A673 (cell line): ENCODE measurements around the gene ZNF394. TPM values are rescaled to one million over a fixed set of nuclear protein-coding genes. Genes with fewer than 3 reads are reported as not detected.

Experiments used
- BruUV-seq: library from RNA; stranded (reverse); fragments of 400-500 nt; replicated peaks from 2 replicates; lab custom pipeline; 2021; lab: Mats Ljungman, UMichigan
- CTCF ChIA-PET: fragments of 300-600 bp; sonication (Branson Sonifier 250); formaldehyde crosslinking; loops from one replicate; lab custom pipeline; 2022; ENCODE audit warnings: antibody characterized with exemption; lab: Charles Lee
- POLR2A ChIA-PET: fragments of 300-600 bp; sonication (Branson Sonifier 250); formaldehyde crosslinking; loops from one replicate; lab custom pipeline; 2022; ENCODE audit warnings: antibody characterized with exemption; ENCODE audit not compliant: low non-redundant PET; lab: Charles Lee
- DNase-seq: peaks from one replicate; pipeline ENCODE4 v3.0.0-alpha.2; 2015; ENCODE audit warnings: low spot score
- H3K27ac ChIP-seq: fragments of 200-600 bp; sonication (generic); 2 replicates; pipeline ENCODE4 v1.5.1; 2016; ENCODE audit warnings: mixed run types, low read depth, mild to moderate bottlenecking, mixed read lengths, antibody characterized with exemption, low read length; ENCODE audit not compliant: poor library complexity, severe bottlenecking
- H3K27me3 ChIP-seq: fragments of 200-600 bp; sonication (generic); replicated peaks from 2 replicates; pipeline ENCODE4 v1.6.1; 2017; ENCODE audit warnings: mixed run types, low read depth, mild to moderate bottlenecking, mixed read lengths, antibody characterized with exemption, low read length; ENCODE audit not compliant: insufficient read depth, poor library complexity
- H3K36me3 ChIP-seq: fragments of 200-600 bp; sonication (generic); 2 replicates; pipeline ENCODE4 v1.6.1; 2016; ENCODE audit warnings: mixed run types, mild to moderate bottlenecking, mixed read lengths, antibody characterized with exemption, low read length; ENCODE audit not compliant: insufficient read depth, poor library complexity, severe bottlenecking
- H3K4me1 ChIP-seq: fragments of 200-600 bp; sonication (generic); 2 replicates; pipeline ENCODE4 v1.6.1; 2017; ENCODE audit warnings: mixed run types, mild to moderate bottlenecking, mixed read lengths, antibody characterized with exemption, low read length; ENCODE audit not compliant: insufficient read depth, poor library complexity, severe bottlenecking
- H3K4me3 ChIP-seq: fragments of 200-600 bp; sonication (generic); 2 replicates; pipeline ENCODE4 v1.5.1; 2016; ENCODE audit warnings: low read depth, mixed run types, mild to moderate bottlenecking, mixed read lengths, low read length; ENCODE audit not compliant: poor library complexity, severe bottlenecking
- H3K9me3 ChIP-seq: fragments of 200-600 bp; sonication (generic); 2 replicates; pipeline ENCODE4 v1.6.1; 2016; ENCODE audit warnings: mixed run types, low read depth, mild to moderate bottlenecking, mixed read lengths, antibody characterized with exemption, low read length; ENCODE audit not compliant: poor library complexity, severe bottlenecking
- EZH2 ChIP-seq: fragments of 200-600 bp; sonication (generic); IDR thresholded peaks from 2 replicates; pipeline ENCODE4 v1.6.1; 2017; ENCODE audit warnings: borderline replicate concordance, low read depth, mild to moderate bottlenecking, mixed read lengths, antibody characterized with exemption, low read length; ENCODE audit not compliant: poor library complexity, severe bottlenecking
- intact Hi-C: fragments of 100-400 bp; cut with micrococcal nuclease; formaldehyde crosslinking; loops from one replicate; pipeline ENCODE4 v1.10.0; 2022; ENCODE audit not compliant: unreplicated experiment
- total RNA-seq: library from RNA; stranded (reverse); gene quantifications from 2 replicates; pipeline ENCODE4 v1.2.3, GENCODE V29; 2021
- TF ChIP-seq, protein P1 (sequence below): fragments of 300-800, 200-600 bp; sonication (generic); conservative IDR thresholded peaks from 2 replicates; pipeline ENCODE4 v1.5.1; 2017; ENCODE audit warnings: low read depth, mild to moderate bottlenecking, antibody characterized with exemption, low read length, moderate library complexity, mixed read lengths

The ZNF394 gene
- total RNA-seq, 1 experiment from 2014 or later = 20.2 TPM

DNA sequence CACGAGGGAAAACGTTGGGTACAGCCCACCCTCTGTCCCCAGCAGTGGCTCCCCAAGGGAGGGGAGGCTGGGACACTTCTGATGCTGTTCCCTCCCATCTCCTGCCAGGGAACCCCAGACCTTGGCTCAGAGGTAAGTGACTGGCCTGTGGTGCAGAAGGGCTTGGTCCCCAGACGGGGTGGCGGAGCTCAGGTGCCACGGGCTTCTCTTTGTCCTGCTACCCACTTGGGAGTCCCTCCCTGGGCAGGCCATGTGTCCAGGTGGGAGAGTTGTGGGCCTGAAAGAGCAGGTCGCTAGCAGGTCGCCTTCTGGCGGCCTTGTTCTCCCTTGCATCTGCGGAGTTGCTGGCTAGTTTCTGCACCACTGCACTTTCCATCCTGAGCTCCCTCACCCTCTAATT lies 44.2 kb downstream of the ZNF394 start:
- Histone ChIP-seq H3K27ac (no peak overlapping the region), H3K4me1 (no peaks in the 10 kb centered on the region), H3K36me3 (peaks cover 89% of the 10 kb centered on the region), H3K9me3 (no peaks in the 10 kb centered on the region), H3K4me3 (no peak overlapping the region), H3K27me3 (no peaks in the 10 kb centered on the region)
- intact Hi-C loops = no loop called here
- BruUV-seq = no TSS peak
- no peak for TF ChIP-seq EZH2
- TF ChIP-seq, protein P1, sequence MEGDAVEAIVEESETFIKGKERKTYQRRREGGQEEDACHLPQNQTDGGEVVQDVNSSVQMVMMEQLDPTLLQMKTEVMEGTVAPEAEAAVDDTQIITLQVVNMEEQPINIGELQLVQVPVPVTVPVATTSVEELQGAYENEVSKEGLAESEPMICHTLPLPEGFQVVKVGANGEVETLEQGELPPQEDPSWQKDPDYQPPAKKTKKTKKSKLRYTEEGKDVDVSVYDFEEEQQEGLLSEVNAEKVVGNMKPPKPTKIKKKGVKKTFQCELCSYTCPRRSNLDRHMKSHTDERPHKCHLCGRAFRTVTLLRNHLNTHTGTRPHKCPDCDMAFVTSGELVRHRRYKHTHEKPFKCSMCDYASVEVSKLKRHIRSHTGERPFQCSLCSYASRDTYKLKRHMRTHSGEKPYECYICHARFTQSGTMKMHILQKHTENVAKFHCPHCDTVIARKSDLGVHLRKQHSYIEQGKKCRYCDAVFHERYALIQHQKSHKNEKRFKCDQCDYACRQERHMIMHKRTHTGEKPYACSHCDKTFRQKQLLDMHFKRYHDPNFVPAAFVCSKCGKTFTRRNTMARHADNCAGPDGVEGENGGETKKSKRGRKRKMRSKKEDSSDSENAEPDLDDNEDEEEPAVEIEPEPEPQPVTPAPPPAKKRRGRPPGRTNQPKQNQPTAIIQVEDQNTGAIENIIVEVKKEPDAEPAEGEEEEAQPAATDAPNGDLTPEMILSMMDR = no peak
- ChIA-PET POLR2A (no interaction called here), CTCF (no interaction called here)
- no peak for DNase-seq

DNA sequence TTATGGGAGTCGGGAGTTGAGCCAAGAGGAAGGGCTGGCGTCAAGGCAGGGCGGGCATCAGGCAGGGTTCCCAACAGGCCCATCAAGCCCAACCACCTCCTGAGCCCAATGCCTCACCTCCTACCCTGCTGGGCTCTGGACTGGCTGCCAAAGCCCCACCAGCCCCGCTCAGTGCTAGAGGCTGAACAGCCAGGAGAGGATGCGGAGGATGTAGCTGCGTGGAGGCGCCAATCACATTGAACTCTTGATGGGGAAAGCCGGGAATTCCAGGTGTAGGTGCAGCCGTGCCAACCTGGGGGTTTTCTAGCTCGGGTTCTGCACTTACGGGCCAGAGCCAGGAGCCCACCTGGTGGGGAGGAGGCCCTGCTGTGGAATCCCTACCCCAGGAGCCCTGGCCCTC lies 47.0 kb downstream of the ZNF394 start:
- CTCF ChIA-PET = interaction anchor here (0.6 kb wide), 1 partner anchor 574 kb away, joined by 7 read pairs; no protein-coding TSS in a partner anchor
- Histone ChIP-seq H3K9me3 (no peaks in the 10 kb centered on the region), H3K4me1 (no peaks in the 10 kb centered on the region), H3K27me3 (no peaks in the 10 kb centered on the region), H3K36me3 (peaks cover 86% of the 10 kb centered on the region), H3K27ac (peak overlapping the region; percentile 5), H3K4me3 (no peak overlapping the region)
- TF ChIP-seq, protein P1 = no peak
- TF ChIP-seq EZH2 = no peak
- BruUV-seq = no TSS peak
- intact Hi-C loops = no loop called here
- POLR2A ChIA-PET = no interaction called here
- DNase-seq = no peak

DNA sequence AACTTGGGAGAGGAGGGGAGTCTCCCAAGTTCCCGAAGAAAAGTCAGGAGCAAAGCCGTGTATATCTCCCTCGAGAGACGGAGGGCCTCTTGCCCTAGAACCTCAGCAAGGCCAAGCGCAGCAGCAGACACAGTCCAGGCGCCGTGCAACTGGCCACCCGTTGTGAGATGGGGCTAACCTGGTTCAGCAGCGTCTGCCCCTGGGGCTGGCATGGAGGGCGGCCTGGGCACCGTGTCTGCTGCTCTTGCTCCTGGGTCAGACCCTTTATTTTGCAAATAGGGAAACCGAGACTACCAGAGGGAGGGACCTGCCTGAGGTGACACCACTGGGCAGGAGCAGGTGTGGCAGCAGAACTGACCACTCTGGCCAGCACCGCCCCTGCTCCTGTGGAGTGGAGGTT lies 47.5 kb downstream of the ZNF394 start:
- ChIA-PET CTCF (interaction anchor here (0.6 kb wide), 1 partner anchor 573 kb away, joined by 7 read pairs; no protein-coding TSS in a partner anchor), POLR2A (no interaction called here)
- BruUV-seq = no TSS peak

More for the DNA sequence above, 47.5 kb downstream of the ZNF394 start:
- no peaks in the 10 kb centered on the region for H3K27me3 ChIP-seq
- no peak overlapping the region for H3K4me3 ChIP-seq
- no peaks in the 10 kb centered on the region for H3K4me1 ChIP-seq
- DNase-seq = no peak
- intact Hi-C loops = no loop called here
- no peaks in the 10 kb centered on the region for H3K9me3 ChIP-seq
- peak overlapping the region; percentile 5 for H3K27ac ChIP-seq
- peaks cover 86% of the 10 kb centered on the region for H3K36me3 ChIP-seq
- TF ChIP-seq EZH2 = no peak
- TF ChIP-seq, protein P1 = no peak
